ENCODE results near the gene LMAN1L. TPM values are rescaled to one million over a fixed set of nuclear protein-coding genes. Genes with fewer than 3 reads are reported as not detected.

LMAN1L gene
- total RNA-seq, 2 donors from 2014 or later, result not detected

DNA sequence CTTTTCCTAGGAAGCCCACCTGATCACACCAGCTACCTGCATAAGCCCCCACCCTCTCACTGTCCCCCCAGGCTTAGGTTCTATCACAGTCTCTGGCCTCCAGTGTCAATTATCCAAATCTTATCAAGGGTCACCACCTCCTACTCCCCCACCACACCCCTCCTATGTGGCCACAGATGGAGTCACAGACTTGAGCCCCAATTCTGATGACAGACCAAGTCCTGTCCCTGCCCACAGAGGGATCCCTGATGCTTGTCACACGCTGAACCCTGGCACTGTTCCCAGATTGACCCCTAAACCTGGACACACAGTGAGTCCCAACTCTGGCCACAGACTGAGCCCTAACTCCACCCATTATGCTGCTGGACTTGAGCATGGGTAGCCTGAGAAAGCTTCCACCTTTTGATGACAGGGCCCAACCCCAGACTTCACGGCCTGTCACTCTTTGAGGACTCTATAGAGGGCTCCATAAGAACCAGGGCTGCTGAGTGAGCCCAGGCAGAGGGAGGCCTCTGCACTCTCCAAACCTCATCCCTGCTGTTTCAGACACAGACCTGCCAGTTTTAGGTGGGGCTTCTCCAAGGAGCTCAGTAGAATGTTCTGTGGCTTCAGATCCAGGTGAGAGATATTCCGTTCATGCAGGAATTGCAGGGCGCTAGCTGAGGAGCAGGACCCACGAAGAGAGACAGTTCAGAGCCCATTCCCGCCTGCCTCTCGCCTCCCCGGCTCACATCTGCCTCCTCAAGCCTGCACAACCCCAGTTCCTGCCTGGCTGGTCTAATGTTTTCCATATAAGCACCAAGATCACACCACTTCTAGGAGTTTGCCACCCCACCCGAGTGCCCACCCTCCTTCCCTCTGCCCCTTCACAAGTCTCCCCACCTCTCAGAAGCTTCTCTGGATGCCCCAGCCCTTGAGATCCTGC is 28.5 kb downstream of the LMAN1L start:
- Histone ChIP-seq H3K4me1 (peaks cover 21% of the 10 kb centered on the region), H3K36me3 (replicated peaks in 1 of 2; ENCODE audit: insufficient read depth in 1 of 2, low read depth in 2 of 2) (no peaks in the 10 kb centered on the region), H3K4me3 (no peak overlapping the region), H3K27ac (no peak overlapping the region), H3K27me3 (no peaks in the 10 kb centered on the region), H3K9me3 (no peaks in the 10 kb centered on the region)
- ATAC-seq (no peak), DNase-seq (no peak)
- 74 to 77% methylated on average over 6 to 9 of the region's 9 CpGs for WGBS, 2 donors
- intact Hi-C loops (cut with DNase I), result loop anchor here (10.0 kb wide), 1 partner anchor 64 kb away; the partner anchor contains the start of gene FAM219B
- TF ChIP-seq, protein P1, sequence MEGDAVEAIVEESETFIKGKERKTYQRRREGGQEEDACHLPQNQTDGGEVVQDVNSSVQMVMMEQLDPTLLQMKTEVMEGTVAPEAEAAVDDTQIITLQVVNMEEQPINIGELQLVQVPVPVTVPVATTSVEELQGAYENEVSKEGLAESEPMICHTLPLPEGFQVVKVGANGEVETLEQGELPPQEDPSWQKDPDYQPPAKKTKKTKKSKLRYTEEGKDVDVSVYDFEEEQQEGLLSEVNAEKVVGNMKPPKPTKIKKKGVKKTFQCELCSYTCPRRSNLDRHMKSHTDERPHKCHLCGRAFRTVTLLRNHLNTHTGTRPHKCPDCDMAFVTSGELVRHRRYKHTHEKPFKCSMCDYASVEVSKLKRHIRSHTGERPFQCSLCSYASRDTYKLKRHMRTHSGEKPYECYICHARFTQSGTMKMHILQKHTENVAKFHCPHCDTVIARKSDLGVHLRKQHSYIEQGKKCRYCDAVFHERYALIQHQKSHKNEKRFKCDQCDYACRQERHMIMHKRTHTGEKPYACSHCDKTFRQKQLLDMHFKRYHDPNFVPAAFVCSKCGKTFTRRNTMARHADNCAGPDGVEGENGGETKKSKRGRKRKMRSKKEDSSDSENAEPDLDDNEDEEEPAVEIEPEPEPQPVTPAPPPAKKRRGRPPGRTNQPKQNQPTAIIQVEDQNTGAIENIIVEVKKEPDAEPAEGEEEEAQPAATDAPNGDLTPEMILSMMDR (IDR thresholded peaks at IDR 0.05), result no peak
- no peak for TF ChIP-seq POLR2A (IDR thresholded peaks at IDR 0.05)

DNA sequence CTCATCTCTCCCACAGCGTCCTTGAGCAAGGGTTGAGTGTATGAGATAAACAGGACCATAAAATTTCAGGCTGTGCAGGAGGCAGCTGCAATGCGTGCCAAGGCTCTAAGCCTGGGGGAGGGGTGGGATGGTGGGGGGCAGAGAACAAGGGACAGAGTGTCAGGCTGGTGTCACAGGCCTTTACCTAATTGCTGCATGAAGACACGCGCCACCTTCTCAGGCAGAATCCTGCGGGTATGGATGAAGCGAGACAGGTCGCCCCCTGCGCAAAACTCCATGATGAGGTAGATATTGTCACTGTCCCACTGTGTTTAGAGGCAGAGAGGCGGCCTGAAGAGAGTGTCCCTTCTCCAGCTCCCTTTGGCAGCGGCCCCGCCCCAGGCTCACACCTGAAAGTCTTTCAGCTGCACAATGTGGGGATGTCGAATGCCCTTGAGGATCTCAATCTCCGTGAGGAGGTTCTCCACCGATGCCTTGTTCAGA is 29.3 kb downstream of the LMAN1L start:
- intact Hi-C loops (cut with DNase I), result loop anchor here (10.0 kb wide), 1 partner anchor 63 kb away; the partner anchor contains the start of gene FAM219B
- TF ChIP-seq POLR2A (IDR thresholded peaks at IDR 0.05), result no peak
- peaks cover 21% of the 10 kb centered on the region for H3K4me1 ChIP-seq
- no peaks in the 10 kb centered on the region for H3K9me3 ChIP-seq
- WGBS, 2 donors, result 31 to 64% methylated on average over 5 to 14 of the region's 14 CpGs
- H3K27me3 ChIP-seq, result no peaks in the 10 kb centered on the region
- no peak for ATAC-seq
- H3K36me3 ChIP-seq (replicated peaks in 1 of 2; ENCODE audit: insufficient read depth in 1 of 2, low read depth in 2 of 2), result no peaks in the 10 kb centered on the region
- H3K27ac ChIP-seq, result no peak overlapping the region
- H3K4me3 ChIP-seq, result peak overlapping the region in 1 of 2 donors; percentile 29
- DNase-seq, result no peak

DNA sequence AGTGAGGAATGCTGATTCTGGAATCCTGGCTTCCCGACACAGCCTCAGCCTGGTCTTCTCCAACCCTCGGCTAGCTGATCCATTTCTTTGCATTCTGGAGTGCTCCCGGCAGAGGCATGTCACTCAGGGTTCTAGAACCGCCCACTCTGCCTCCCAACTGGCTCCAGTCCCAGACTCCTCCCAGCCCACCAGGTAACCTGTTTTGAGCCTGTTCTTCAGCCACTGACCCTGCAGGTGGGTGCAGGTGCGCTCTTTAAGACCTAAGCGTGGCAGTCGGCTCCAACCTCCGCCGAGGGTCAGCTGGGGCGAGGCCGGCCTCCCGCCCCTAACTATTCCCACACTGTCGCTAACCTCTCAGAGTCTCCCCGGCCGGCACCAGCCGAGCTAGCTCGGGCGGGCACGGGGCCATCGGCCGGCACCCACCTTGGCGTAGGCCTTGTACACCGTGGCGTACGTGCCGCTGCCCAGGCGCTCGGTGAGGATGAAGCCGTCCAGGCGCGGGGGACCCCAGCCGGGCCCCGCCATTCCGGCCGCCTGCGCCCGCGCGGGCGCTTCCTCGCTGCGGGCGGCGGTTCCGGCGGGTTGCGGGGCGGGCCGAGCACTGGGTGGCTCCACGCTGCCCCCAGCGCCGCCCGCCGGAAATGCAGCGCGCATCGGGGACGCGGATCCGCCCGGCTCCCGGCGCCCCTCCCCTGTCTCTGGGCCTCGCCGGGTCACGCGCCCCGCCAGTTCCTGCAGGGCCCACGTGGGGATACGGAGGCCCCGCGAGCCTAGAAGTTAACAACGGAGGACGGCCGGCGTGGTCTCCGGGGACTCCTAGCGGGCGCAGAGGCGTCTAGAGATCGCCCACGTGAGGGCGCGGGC is 30.2 kb downstream of the LMAN1L start, which contains the start of gene ULK3:
Gene ULK3, minus strand, starts transcription at position 576 of the 864 bp plus-strand sequence. Its CDS starts 51 bp downstream, at position 525.
- H3K4me3 ChIP-seq, result peak within 1 kb of the TSS; percentile 29 to 70
- H3K4me1 ChIP-seq, result peaks cover 21% of the 10 kb centered on the region
- TF ChIP-seq, protein P1 (IDR thresholded peaks at IDR 0.05), result peak; percentile 55 to 96 (median 83)
- peak; percentile 61 to 76 (median 75) for TF ChIP-seq POLR2A (IDR thresholded peaks at IDR 0.05)
- no peaks in the 10 kb centered on the region for H3K36me3 ChIP-seq (replicated peaks in 1 of 2; ENCODE audit: insufficient read depth in 1 of 2, low read depth in 2 of 2)
- ATAC-seq, result peak; percentile 94
- no peaks in the 10 kb centered on the region for H3K9me3 ChIP-seq
- peak; percentile 89 to 94 (median 92) for DNase-seq
- intact Hi-C loops (cut with DNase I), result loop anchor here (10.0 kb wide), 1 partner anchor 62 kb away; the partner anchor contains the start of gene FAM219B
- 0% methylated on average over 66 of the region's 84 CpGs; no CpG with 5 or more reads in 1 of the 2 donors for WGBS, 2 donors
- peak within 1 kb of the TSS; percentile 78 to 88 (median 82) for H3K27ac ChIP-seq
- no peaks in the 10 kb centered on the region for H3K27me3 ChIP-seq

DNA sequence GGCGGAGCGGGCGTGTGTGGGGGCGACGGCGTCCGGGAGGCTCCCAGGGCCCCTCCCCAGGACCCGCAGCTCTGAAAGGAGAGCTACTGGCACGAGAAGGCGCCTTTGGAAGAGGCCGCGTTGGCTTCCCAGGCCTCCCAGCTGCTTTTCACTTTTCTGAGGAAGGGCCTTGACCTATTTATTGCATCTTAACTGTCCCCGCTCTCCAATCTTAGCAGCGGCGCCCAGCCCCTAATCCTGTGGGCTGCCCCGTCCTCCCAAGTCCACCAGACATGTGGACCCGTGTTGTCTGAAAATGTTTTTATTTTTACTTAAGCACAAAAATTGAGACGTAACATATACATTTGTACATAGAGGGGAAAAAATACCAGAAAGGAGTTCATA is 30.8 kb downstream of the LMAN1L start:
- peak overlapping the region in 1 of 2 donors; percentile 1 for H3K4me3 ChIP-seq
- peaks cover 21% of the 10 kb centered on the region for H3K4me1 ChIP-seq
- H3K27me3 ChIP-seq, result no peaks in the 10 kb centered on the region
- 13 to 56% methylated on average over 6 to 17 of the region's 18 CpGs for WGBS, 2 donors
- ATAC-seq, result no peak
- intact Hi-C loops (cut with DNase I), result loop anchor here (10.0 kb wide), 1 partner anchor 61 kb away; the partner anchor contains the start of gene FAM219B
- no peaks in the 10 kb centered on the region for H3K9me3 ChIP-seq
- H3K36me3 ChIP-seq (replicated peaks in 1 of 2; ENCODE audit: insufficient read depth in 1 of 2, low read depth in 2 of 2), result peaks cover 0 to 4% of the 10 kb centered on the region in 2 donors
- peak overlapping the region; percentile 78 to 88 (median 82) for H3K27ac ChIP-seq
- no peak for DNase-seq
- no peak for TF ChIP-seq POLR2A (IDR thresholded peaks at IDR 0.05)
- TF ChIP-seq, protein P1 (IDR thresholded peaks at IDR 0.05), result peak in 2 of 7 experiments; percentile 0 to 7
